Liver (tissue), 3 donors: ENCODE data around the gene FLNA.
A peak's percentile ranks its signal among the peaks of the same experiment; 100 is the strongest.

ENCODE experiments used
- CTCF ChIP-seq: fragments of 150-350 bp; IDR thresholded peaks from 2 replicates; pipeline ENCODE4 v1.5.1; 2017; ENCODE audit warnings: improper control_type of control experiment, low read depth, low read length; ENCODE audit not compliant: missing input control
- RAD21 ChIP-seq, 2 donors: IDR thresholded peaks; 2 replicates each; pipeline ENCODE4 v1.6.1; 2016; ENCODE audit warnings: antibody characterized with exemption in 2 of 2, mild to moderate bottlenecking in 2 of 2
- SP1 ChIP-seq: IDR thresholded peaks from 2 replicates; pipeline ENCODE4 v1.6.1; 2018; ENCODE audit warnings: antibody characterized with exemption, mild to moderate bottlenecking
- donor health status: healthy.
- donor health status: healthy.

- TF ChIP-seq CTCF (no peak), SP1 (peak; percentile 93), RAD21 (IDR thresholded peaks at IDR 0.05) (no peak)
Observed at GRCh38 chrX:154358829-154359228, 15.6 kb downstream of the FLNA start.
